NCI-H82 (cell line): ENCODE measurements around the gene KIAA0232.

Experiments
- DNase-seq: peaks from one replicate; lab custom pipeline; 2025; lab: John Stamatoyannopoulos, UW

Gene KIAA0232

DNA sequence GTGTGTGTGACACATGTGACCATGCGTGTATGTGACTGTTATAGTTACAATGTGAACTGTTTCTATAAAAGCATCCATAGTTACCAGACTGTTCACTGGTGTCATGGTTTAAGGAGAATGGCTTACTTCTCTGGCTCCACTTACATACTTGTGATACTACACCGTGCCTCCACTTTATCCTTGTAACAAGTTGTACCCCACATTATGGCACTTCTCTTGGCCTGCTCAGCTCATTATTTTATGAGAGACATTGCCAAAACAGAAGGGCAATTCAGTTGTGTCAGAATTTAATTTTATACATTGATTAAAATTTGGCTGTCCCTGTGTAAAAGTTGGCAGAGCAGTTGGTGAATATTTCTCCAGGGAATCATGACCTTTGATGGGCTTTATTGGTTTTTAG, 64.7 kb downstream of the KIAA0232 start:
- DNase-seq, result no peak

DNA sequence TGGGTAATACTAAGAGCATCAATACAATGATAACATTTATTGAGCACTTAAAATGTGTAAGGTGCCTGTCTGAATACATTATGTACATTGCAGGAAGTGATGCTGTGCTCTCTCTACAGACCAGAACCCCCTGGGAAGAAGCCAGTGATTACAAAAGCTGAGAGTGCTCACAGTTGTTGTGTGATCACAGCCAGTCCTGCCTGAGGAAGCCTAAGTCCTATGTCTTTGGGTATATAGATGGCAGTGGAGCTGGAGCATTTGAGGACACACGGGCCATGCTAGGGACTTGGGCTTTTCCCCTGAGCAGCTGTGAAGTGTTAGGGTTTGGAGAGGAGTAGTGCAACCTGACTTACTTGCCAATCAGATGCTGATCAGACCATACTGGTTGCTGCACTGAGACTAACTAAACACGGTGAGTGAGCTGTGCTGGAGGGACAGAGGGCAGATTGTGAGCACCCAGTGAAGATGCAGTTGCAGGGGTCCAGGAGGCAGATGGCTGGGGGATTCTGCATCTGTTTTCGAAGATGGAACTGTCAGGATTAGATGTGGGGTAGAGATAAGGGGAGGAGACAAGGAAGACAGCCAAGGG, 66.3 kb downstream of the KIAA0232 start:
- peak; percentile 79 for DNase-seq

GRCh38 chr4:6849691-6850090, 67.2 kb downstream of the KIAA0232 start:
- no peak for DNase-seq

- no peak for DNase-seq
These were observed 68.9 kb downstream of the KIAA0232 start for GRCh38 chr4:6851431-6851830.

- no peak for DNase-seq
These were observed 69.4 kb downstream of the KIAA0232 start for GRCh38 chr4:6851962-6852361.

GRCh38 chr4:6852582-6852981, 70.1 kb downstream of the KIAA0232 start:
- DNase-seq, result no peak

- no peak for DNase-seq
These were observed 71.7 kb downstream of the KIAA0232 start for GRCh38 chr4:6854098-6854744.

DNA sequence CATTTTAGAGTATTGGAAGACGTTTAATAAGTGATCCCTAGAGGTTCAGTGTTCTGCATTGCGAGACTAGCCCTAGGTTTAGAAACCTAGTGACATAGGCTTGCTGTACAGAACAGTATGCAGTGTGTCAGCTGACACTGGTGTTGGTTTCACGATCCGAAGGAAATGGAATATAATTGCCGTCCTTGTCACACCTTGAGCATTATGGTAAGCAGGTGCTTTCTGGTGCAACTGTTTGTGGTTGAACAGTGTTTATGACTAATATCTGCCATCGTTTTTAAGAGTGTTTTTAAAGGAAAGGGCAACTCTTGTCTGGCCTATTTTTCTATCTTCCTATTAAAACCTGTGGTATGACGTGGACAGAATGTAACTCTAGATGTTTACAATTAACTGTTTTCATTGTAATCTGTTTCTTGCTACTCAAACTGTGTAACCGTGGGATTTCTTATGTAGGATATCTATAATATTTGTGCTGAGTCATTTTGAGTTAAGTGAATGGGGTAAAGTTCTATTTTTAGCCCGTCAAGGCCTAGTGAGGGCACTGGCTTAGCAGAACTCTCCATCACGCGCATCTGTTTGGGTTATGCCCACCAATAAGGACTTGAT, 73.3 kb downstream of the KIAA0232 start:
- no peak for DNase-seq

GRCh38 chr4:6856391-6856790, 73.9 kb downstream of the KIAA0232 start:
- no peak for DNase-seq

DNA sequence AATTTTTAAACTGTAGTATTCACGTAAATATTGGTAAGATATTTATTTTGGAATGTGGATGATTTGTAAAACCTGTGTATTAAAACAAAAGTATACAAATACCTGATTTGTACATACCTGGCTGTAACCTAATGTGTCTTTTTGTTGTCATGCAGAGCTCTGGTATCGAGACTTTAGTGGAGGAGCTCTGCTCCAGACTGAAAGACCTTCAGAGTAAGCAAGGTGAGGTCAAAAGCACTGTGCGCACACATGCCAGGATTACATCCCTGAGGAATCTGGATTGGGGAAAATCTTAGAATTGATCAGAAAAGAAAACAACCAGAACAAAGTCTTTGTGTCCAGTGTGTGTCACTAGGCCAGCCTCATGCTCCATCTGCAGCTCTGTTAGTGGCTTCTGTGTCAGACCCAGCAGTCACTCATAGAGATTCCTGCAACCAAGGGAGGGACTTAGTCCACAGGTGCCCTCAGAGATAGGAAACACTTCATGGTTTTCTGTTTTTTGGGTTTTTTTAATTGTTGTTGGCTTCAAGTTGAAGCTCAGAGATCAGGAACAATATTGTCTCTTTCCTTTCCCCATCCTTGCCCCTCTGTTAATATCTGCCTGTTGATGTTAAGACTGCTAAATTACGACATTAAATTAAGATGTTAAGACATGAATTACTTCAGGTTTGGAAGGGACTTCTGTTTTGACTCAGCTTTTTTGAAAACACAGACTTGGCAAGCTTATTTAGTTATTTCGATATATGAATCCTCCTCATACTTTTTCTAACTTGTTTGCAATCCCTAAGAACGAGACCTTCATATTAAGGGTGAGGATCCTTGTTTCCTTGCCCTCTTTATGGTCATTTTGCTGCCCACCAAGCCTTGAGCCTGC, 74.7 kb downstream of the KIAA0232 start:
- DNase-seq, result no peak

DNA sequence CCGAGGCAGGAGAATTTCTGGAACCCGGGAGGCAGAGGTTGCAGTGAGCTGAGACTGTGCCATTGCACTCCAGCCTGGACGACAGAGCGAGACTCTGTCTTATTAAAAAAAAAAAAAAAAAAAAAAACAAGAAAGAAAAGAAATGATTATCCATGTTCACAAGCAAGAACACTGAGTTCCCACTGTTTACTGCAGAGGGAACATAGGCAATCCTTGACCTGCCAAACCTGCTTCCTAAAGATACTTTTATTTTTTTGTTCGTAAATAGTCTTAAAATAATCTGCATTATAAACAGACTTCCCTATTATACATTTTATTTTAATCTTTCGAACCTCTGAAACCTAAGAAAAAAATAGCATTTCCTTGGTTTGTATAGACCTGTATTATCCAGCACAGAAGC, 76.5 kb downstream of the KIAA0232 start:
- no peak for DNase-seq

DNA sequence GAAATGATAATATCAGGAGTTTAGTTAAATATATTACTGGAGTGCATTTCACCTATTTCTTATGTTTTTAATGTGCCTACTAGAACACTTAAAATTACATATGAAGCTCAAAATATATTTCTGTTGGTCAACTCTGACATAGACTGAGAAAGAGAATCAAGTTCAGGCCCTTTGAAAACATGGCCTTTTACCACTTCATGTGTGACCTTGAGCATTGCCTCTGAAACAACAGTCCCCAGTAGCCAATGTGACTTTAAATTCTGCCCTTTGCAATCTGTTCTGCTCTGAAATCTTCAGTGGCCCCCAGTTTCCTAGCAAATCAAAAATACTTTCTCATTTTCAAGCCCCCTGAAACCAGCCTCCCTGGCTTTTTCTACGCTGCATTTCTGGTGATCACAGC, 77.0 kb downstream of the KIAA0232 start:
- DNase-seq, result no peak

DNA sequence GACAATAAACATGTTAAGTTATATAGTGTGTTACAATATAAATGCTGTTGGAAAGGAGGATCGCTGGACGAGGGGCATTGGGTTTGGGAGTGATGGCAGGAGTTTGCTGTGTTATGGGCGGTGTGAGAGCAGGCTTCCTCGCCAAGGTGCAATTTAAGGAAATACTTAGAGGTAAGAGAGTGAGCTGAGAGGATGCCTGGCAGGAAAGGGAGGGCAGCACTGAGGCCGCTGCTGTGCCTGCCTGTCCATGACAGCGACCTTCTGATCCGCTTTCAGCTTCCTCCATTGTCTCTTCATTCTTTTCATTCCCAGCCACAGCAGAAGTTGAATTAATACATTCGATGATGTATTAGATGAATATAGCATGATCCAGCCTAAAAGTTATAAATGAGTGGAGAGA, 85.9 kb downstream of the KIAA0232 start:
- DNase-seq, result no peak

- DNase-seq, result no peak
These were observed 87.4 kb downstream of the KIAA0232 start for GRCh38 chr4:6869944-6870343.

- DNase-seq, result peak; percentile 29
These were observed 90.8 kb downstream of the KIAA0232 start for GRCh38 chr4:6873291-6873690.

GRCh38 chr4:6873792-6874461, 91.4 kb downstream of the KIAA0232 start:
- peak; percentile 75 for DNase-seq

DNA sequence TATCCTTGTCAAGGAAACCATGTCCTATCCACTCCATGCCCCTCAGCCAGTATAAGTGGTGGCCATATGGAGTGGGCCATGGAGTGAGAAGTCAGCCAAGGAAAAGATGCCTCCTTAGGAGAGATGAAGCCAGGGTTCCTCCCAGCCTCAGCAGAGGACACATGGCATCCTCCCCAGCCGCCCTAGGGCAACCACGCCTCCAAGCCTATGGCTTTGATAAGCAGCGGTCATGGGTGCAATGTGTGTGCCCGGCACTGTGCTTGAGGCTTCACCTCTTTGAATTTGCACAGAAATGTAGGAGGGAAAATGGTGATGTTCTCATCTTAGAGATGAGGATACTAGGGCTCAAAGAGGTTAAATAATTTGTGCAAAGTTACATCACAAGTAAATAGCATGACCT, 92.5 kb downstream of the KIAA0232 start:
- DNase-seq, result no peak

- DNase-seq, result no peak
These were observed 92.9 kb downstream of the KIAA0232 start for GRCh38 chr4:6875431-6875831.

DNA sequence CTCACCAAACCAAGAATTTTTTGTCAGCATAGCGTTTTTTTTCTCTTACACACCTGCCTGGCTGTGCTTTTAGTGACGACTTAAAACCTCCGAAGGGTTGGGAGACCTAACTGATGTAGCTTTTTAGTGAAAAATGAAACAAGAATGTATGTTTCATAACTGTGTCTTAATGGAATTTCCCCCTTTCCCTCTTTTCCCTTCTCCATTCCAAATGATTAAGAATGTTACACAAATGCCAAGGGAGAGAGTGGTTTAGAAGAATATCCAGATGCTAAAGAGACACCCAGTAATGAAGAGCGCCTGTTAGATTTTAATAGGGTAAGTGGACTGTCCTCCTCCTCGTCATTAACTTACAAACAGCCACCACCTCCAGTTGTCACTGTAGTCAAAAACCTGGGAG, 93.9 kb downstream of the KIAA0232 start:
- no peak for DNase-seq

DNA sequence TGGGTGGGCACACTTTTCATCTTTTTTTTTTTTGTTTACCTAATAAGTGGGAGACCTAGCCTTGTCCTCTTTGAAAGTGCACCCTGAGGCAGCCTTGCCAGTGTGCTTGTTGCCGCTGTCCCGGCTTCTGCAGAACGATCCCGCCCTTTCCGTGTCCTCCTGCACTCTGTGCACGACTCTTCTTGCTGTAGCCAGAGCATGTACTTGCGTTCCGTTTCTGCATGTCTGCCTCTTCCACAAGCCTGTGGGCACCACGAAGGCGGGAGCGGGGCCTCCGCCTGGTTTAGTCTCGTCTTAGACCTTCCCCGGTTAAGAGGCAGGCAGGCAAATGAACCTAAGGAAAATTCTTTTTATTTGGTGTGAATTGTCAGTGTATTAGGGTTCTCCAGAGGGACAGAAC, 94.5 kb downstream of the KIAA0232 start:
- no peak for DNase-seq

DNA sequence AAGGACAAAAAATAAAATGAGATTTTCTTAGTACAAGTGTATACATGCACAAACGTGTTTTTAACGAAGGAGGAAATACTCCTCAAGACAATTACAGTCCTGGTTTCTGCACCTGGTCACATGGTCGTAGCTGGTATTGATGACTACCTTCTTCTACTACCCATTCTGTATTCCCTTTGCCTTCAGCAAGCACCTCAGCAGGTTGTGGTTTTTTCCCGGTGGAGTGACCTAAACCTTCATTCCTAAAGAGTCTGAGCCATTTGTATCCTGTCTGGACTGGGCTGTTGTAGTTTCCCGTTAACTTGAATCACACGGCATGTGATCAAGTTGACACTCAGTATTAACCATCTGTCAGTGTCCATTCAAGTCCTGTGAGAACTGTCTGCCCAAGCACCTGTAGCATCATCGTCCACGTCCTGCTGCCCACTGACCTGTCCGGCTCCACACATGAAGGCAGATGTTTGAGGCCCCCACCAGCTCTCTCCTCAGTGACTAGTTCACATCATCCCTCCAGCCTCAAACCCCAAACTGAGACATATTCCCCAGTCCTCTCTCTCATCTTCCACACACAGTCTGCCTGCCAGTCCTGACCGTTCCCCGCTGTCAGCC, 96.0 kb downstream of the KIAA0232 start:
- DNase-seq, result no peak

GRCh38 chr4:6880691-6881090, 98.2 kb downstream of the KIAA0232 start:
- DNase-seq, result no peak
